ENCODE data around the gene GMEB2. TPM values are rescaled to one million over a fixed set of nuclear protein-coding genes. Genes with fewer than 3 reads are reported as not detected.

GMEB2 gene
- total RNA-seq, 6 donors from 2014 or later = 10.1 to 12.9 (median 12.4) TPM

GRCh38 chr20:63648895-63649589, 22.1 kb upstream of the GMEB2 start:
- Histone ChIP-seq H3K27ac (no peak overlapping the region), H3K9me3 (no peaks in the 10 kb centered on the region), H3K36me3 (no peaks in the 10 kb centered on the region), H3K4me1 (peaks cover 24 to 29% (median 26%) of the 10 kb centered on the region in 4 donors), H3K4me3 (no peak overlapping the region), H3K27me3 (peaks cover 0 to 12% (median 6%) of the 10 kb centered on the region in 4 donors)
- no peak for DNase-seq
- WGBS, 2 donors = 74 to 84% methylated on average over 4 to 11 of the region's 11 CpGs
- ATAC-seq (ENCODE audit: low FRiP score in 2 of 2) = no peak
- no peak for TF ChIP-seq POLR2AphosphoS5 (IDR thresholded peaks at IDR 0.05)
- TF ChIP-seq POLR2A (IDR thresholded peaks at IDR 0.05) = no peak
- TF ChIP-seq EP300 (IDR thresholded peaks at IDR 0.05) = no peak
- TF ChIP-seq CTCF (IDR thresholded peaks at IDR 0.05) = no peak

GRCh38 chr20:63648190-63648589, 21.3 kb upstream of the GMEB2 start:
- 89 to 90% methylated on average over 6 of the region's 6 CpGs for WGBS, 2 donors
- no peak for TF ChIP-seq EP300 (IDR thresholded peaks at IDR 0.05)
- no peak for TF ChIP-seq POLR2A (IDR thresholded peaks at IDR 0.05)
- TF ChIP-seq POLR2AphosphoS5 (IDR thresholded peaks at IDR 0.05) = no peak
- no peak for TF ChIP-seq CTCF (IDR thresholded peaks at IDR 0.05)

GRCh38 chr20:63645218-63645617, 18.3 kb upstream of the GMEB2 start:
- no peaks in the 10 kb centered on the region for H3K27me3 ChIP-seq
- peaks cover 7 to 17% (median 11%) of the 10 kb centered on the region in 4 donors for H3K4me1 ChIP-seq
- H3K9me3 ChIP-seq = no peaks in the 10 kb centered on the region
- no peak overlapping the region for H3K27ac ChIP-seq
- H3K36me3 ChIP-seq = no peaks in the 10 kb centered on the region
- DNase-seq (no peak), ATAC-seq (ENCODE audit: low FRiP score in 2 of 2) (no peak)
- TF ChIP-seq POLR2AphosphoS5 (IDR thresholded peaks at IDR 0.05) (no peak), EP300 (IDR thresholded peaks at IDR 0.05) (no peak), POLR2A (IDR thresholded peaks at IDR 0.05) (no peak), CTCF (IDR thresholded peaks at IDR 0.05) (no peak)
- 83 to 84% methylated on average over 4 of the region's 4 CpGs for WGBS, 2 donors
- no peak overlapping the region for H3K4me3 ChIP-seq

More at GRCh38 chr20:63648190-63648589, 21.3 kb upstream of the GMEB2 start:
- H3K36me3 ChIP-seq = no peaks in the 10 kb centered on the region
- ATAC-seq (ENCODE audit: low FRiP score in 2 of 2) (no peak), DNase-seq (no peak)
- no peak overlapping the region for H3K4me3 ChIP-seq
- H3K27me3 ChIP-seq = peaks cover 0 to 12% (median 6%) of the 10 kb centered on the region in 4 donors
- H3K27ac ChIP-seq = no peak overlapping the region
- H3K9me3 ChIP-seq = no peaks in the 10 kb centered on the region
- peaks cover 17 to 20% (median 18%) of the 10 kb centered on the region in 4 donors for H3K4me1 ChIP-seq

DNA sequence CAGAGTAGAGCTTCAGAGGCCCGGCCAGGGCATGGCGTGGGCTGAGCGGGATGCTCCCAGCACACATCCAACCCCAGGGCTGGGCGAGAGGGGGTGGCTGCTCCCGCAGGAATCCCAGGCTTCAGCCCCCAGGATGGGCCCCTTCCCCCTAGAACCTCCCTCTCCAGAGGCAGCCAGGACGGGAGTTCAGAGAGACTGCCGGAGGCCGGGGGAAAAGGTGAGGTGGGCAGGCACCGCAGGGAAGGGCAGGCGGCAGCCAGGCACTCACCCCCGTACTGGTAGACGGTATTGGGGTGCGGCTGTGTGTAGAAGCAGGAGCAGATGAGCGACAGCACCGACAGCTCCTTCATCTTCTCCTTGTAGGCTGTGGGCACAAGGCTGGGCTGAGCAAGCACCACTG, 17.0 kb upstream of the GMEB2 start:
- H3K9me3 ChIP-seq = no peaks in the 10 kb centered on the region
- WGBS, 2 donors = 94 to 98% methylated on average over 10 to 15 of the region's 15 CpGs
- peaks cover 7 to 29% (median 23%) of the 10 kb centered on the region in 4 donors for H3K4me1 ChIP-seq
- TF ChIP-seq POLR2AphosphoS5 (IDR thresholded peaks at IDR 0.05) = no peak
- TF ChIP-seq CTCF (IDR thresholded peaks at IDR 0.05) = no peak
- no peak for TF ChIP-seq EP300 (IDR thresholded peaks at IDR 0.05)
- TF ChIP-seq POLR2A (IDR thresholded peaks at IDR 0.05) = no peak
- H3K27ac ChIP-seq = no peak overlapping the region
- ATAC-seq (ENCODE audit: low FRiP score in 2 of 2) (no peak), DNase-seq (no peak)
- H3K4me3 ChIP-seq = no peak overlapping the region
- H3K27me3 ChIP-seq = no peaks in the 10 kb centered on the region
- no peaks in the 10 kb centered on the region for H3K36me3 ChIP-seq

DNA sequence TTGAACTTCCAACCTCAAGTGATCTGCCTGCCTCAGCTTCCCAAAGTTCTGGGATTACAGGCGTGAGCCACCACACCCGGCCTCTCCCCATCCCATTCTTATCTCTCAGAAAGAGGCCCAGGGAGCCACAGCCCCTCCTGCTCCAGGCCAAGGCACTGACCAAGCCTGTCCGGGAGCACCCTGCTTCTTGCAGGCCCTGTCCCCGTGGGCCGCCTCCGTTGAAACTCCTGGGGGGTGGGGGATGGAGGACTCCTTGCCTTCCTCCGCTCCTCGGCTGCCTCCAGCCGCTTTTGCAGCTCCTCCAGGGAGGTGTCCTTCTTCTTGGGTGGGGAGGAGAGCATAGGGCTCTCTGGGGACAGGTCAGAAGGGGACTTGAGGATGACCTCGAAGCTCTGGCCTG, 16.6 kb upstream of the GMEB2 start:
- Histone ChIP-seq H3K9me3 (no peaks in the 10 kb centered on the region), H3K4me3 (no peak overlapping the region), H3K27ac (no peak overlapping the region), H3K27me3 (no peaks in the 10 kb centered on the region), H3K36me3 (no peaks in the 10 kb centered on the region), H3K4me1 (peaks cover 10 to 34% (median 26%) of the 10 kb centered on the region in 4 donors)
- 90 to 92% methylated on average over 6 to 10 of the region's 10 CpGs for WGBS, 2 donors
- DNase-seq (no peak), ATAC-seq (ENCODE audit: low FRiP score in 2 of 2) (no peak)
- TF ChIP-seq EP300 (IDR thresholded peaks at IDR 0.05) (no peak), CTCF (IDR thresholded peaks at IDR 0.05) (no peak), POLR2AphosphoS5 (IDR thresholded peaks at IDR 0.05) (no peak), POLR2A (IDR thresholded peaks at IDR 0.05) (no peak)
